ENCODE results near the gene TMPRSS15.

TMPRSS15 gene

DNA sequence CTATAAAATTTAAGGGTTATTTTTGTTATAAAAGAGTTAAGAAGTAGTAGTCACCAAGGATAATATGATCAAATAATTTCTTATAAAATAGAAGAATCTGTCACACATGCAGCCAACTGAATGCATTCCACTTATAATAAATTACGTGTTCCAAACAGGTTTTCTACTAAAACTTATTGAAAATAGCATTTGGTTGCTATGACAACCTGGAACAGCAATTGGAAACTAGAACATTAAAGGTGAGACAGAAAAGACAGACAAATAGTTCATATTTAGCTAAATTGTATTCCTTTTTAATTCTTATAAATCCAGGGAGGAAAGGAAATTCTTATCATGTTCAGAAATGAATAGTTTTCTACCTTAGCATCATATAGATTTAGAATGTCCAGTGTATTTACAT lies 168.0 kb downstream of the TMPRSS15 start:
- DNase-seq = no peak

DNA sequence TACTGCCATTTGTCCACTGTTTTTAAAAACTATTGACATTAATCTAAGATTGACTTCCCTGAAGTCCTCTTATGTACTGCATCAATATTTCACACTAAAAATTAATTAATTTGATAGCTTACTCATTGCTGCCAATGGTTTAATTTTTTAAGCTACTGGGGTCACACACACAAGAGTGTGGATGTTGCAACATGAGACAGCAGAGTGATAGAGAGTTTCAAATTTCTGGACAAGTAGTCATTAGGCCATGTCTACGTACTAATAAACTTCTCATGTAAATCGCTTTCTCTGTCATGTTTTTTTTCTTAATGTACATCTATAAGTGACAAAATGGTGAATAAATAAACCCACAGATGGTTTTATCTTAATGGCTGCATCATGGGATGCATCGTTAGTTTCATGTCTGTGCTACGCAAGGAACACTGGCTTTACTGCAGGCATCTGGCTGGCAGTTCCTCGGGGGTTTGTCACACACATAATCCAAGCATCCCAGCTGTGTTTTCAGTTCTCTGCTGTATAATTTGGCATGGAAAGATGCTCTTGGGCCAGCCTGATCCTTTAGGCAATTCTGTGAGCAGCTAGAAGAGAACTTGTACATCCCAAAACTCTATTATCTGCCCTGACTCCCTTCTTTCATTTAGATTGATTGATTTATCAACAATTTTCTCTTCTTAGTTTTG lies 175.4 kb downstream of the TMPRSS15 start:
- DNase-seq = peak; percentile 70 to 91

DNA sequence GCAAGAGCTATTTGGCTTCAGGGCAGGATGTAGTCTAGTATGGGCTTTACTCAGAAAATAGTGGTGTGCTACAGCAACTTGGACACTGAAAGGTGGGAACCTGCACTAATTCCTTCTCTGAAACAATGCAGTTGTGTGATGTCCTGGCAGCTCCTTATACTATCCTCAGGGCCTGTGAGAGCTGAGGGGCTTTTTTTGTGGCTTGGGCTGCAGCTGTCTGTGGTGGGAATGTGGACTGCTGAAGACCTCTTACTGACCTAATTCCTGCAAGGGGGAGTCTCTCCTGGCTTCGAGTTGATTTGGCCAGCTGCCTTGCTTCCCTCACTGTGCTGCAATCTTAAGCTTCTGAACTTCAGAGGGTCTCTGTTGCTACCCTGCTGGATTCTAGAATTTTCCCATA lies 181.2 kb downstream of the TMPRSS15 start:
- no peak for DNase-seq

DNA sequence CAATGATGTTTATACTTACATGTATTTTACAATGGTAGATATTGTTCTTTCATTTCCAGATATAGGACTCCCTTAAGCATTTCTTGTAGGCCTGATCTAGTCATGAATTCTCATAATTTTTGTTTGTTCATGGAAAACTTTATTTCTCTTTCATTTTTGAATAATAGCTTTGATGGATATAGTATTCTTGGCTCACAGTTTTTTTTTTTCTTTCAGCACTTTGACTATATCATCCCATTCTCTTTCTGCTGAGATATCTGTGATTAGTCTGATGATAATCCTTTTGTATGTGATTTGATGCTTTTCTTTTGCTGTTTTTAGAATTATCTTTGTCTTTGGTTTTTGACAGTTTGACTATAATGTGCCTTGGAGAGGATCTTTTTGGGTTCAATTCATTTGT lies 183.1 kb downstream of the TMPRSS15 start:
- DNase-seq = no peak
